Pons (tissue), 1 donor: ENCODE results near the gene LDLRAD4.
A peak's percentile ranks its signal among the peaks of the same experiment; 100 is the strongest.
"Not testable (repeated sequence)": the region's sequence is repeated elsewhere in the genome, so short reads cannot be mapped to it uniquely, and the experiment has no call there.

Experiments used
- DNase-seq: peaks from one replicate; pipeline ENCODE4 v3.0.0-alpha.2; 2016; ENCODE audit warnings: low spot score

Gene LDLRAD4

DNA sequence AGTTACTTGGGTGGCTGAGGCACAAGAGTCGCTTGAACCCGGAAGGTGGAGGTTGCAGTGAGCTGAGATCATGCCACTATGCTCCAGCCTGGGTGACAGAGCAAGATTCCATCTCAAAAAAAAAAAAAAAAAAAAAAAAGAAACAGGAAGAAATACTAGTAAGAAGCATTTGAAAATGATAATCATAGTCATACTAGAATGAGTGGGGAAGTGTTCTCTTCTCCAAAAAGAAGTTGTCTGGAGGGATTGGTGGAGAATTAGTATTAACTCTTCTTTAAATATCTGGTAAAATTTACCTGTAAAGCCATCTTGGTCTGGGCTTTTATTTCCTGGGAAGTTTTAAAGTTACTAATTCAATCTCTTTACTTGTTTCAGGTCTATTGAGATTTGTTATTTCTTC lies 376.0 kb downstream of the LDLRAD4 start:
- DNase-seq: no peak

DNA sequence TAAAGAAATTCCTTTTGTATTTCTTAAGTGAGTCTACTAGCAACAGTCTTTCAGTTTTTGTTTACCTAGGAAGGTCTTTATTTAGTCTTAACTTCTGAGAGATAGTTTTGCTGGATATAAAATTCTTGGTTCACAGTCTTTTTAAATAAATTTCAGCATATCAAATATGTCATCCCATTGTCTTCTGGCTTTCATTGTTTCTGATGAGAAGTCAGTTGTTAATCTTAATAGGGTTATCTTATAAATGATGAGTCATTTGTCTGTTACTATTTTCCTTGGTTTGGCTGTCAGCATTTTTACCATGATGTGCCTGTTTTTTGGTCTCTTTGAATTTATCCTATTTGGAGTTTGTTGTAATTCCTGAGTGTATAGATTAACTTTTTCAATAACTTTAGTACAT lies 378.5 kb downstream of the LDLRAD4 start:
- DNase-seq: no peak

DNA sequence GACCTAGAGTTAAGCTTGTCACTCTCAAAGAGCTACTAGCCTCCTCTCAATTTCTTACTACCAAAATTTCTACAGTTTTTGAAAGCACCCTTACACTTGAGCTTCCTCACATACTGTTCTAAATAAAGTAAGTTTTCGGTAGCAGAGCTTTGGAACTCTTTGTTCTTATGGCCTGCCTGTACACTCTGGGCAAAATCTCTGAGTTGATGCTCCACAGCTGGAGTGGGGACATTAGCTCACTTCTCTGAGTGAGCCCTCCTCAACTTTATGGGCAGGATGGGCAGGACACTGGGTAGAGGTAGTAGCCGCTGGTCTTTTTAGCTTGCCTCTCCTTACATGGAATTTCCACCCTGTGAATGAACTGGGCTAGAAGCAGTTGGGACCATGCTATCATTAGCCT lies 380.0 kb downstream of the LDLRAD4 start:
- no peak for DNase-seq

DNA sequence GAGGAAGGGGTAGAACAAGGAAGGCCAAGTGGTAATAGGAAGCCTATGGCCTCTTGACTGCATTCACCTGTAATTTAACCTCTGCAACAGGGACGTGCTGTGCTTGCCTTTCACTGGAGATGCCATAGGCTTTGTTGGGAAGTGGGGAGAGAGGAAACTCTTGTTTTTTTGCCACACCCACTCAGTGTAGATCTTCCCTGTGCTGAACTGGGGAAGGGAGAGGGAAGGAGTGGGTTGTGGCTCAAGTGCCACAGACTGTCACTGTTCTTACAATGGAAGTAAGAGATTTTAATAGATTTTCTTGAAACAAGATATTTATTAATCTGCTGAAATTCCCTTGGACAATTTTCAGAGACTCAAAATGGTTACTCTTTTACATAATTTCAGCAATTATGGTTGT lies 380.5 kb downstream of the LDLRAD4 start:
- DNase-seq: no peak

DNA sequence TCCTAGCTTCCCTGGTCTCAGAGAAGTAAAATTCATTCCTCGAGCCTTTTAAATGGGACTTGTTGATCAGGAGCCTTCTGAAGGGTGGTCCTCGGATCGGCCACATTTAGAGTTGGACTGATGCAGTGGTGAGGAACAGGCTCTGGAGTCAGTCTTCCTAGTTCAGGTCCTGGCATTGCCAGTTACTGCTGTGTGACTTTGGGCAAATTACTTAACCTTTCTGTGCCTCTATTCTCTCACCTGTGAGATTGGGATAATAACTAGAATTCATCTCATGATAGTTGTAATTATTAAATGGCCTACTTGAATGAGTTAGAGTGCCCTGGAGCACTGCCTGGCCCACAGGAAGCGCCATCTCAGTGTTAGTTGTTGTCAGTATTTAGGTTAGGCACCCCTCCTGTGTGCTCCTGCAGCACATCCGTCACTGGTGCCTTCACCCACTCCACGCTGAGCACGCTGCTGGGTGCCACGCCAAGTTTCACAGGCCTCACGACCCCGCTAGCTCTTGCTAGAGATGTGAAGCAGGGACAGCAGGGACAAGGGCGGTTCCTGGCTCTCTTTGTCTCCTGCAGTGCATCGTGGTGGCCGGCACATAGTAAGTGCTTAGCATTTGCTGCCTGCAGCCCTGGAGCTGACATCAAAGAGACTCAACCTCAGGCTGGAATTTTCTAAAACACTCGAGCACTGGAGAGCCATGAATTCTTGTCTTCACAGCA lies 384.9 kb downstream of the LDLRAD4 start:
- DNase-seq: no peak

DNA sequence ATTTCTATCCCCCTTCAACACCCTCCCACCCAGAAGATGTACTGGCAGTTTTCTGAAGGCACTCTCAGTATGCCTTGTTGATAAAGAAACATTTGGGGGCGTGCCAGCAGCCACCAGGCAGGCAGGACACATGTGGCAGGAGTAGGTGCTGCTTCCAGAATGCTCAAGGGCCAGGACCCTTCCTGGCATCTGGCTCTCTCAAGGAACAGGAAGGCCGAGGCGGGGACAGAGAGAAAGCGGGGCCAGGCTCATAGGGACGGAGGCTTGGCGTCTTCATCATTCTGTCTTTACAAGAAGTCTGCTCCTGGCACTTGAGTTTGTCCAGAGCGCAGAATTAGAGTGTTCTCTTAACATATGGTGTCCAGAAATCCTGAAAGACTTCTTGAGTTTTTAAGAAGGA lies 386.2 kb downstream of the LDLRAD4 start:
- no peak for DNase-seq

DNA sequence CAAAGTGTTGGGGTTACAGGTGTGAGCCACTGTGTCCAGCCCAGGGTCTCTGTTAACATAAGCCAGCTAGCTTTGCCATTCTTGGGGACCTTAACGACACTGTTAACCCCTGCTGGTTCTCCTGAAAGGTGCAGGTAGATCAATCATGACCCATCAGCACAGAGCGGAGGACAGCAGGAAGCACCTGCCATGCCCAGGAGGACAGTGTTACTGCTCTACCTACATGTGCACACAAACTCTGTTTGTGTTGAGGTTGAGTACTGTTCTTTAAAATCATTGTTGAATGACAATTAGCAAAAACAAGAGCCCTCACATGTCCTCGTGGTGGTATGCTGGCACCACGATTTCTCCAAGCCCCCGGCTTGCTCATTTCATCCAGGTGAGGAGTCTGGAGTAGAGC lies 386.9 kb downstream of the LDLRAD4 start:
- DNase-seq: no peak

DNA sequence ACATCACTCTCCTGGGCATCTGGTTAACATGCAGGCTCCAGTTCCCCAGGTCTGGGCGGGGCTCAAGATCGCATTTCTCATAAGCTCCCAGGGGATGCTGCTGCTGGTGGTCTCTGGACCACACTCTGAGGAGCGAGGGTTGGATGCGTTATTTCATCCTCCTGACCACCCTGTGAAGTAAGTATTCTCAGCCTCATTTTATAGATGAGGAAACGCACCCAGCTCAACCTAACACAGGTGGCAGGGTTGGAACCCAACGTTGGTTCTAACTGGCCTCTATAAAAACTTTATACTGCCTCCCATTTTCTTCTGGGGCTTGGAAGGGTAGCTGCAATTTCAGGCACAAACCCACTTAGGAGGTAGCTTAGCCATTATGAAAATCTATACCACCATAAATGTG lies 387.3 kb downstream of the LDLRAD4 start:
- no peak for DNase-seq

DNA sequence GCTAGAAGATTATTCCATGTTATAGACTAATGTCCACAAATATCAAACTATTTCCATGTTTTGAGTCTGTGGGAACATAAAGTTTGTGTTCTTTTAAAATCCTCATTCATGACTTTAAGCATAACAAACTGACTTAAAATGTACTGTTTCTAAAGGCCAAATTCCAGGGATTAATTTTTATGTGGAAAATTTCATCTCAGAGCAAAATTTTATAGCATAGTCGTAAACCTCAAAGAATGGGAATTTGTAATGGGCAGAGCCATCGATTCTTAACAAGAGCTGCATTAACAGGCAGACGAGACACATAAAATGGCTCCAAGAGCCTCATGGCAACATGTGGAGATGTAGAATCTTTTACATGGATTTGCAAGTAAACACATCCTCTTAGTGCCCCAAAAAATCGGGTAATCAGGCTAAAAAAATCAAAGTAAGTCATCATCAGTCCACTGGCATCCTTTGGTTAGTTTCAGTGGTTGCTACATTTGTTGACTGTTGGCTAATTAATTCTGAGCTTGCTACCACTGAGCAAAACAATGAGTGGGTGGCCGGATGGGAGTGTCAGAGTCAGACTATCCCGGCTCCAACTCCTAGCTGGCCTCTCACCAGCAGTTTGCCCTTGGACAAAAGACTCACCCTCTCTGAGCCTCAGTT lies 388.2 kb downstream of the LDLRAD4 start:
- no peak for DNase-seq

DNA sequence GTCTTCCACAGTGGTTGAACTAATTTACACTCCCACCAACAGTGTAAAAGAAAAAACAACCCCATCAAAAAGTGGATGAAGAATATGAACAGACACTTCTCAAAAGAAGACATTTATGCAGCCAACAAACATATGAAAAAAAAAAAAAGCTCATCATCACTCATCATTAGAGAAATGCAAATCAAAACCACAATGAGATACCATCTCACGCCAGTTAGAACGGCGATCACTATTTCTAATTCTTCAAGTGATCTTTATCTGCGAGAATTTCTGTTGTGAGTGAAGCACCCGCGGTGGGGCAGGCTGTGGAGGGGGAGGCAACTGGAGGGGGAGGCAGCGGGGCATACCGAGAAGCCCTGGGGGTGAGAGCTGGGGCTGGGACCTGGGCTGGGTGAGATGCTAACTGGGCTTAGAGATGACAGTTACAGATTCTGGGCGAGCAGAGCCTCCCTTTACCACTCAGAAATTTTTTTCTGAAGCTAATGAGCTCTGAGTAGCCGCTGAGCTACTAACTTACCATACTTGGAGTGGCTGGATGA lies 389.5 kb downstream of the LDLRAD4 start:
- DNase-seq: not testable (repeated sequence)

DNA sequence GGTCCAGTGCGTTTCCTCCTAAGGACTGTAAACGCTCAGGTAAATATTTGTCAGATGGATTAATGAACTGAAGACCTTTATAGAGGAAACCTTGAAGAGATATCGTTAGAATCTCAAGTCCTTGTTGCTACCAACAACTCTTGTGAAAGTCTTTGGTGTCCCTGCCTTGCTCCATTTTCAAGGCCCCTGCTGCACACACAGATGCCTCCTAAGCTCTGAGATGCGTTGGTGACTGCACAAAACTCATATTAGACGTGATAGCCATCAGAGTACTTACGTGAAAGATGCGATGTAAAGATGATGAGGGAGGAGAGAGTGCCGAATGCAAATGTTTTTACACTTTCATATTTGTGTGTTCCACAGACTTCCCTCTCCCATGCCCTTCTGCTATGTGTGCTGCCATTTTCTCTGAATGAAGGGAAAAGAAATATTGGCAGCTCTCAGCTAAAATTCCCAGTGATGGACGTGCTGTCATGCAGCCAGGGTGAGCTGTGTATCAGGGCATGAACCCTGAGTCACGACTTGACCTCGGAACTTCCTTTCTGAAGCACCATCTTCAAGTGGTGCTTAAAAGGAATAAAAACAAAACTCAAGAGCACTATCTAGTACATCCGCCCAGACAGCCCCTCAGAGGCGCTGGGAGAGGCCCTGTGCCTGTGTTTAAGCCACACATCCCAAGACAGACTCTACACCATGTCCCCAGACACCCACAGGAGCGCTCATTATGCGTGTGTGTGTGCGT lies 390.4 kb downstream of the LDLRAD4 start:
- DNase-seq: no peak

DNA sequence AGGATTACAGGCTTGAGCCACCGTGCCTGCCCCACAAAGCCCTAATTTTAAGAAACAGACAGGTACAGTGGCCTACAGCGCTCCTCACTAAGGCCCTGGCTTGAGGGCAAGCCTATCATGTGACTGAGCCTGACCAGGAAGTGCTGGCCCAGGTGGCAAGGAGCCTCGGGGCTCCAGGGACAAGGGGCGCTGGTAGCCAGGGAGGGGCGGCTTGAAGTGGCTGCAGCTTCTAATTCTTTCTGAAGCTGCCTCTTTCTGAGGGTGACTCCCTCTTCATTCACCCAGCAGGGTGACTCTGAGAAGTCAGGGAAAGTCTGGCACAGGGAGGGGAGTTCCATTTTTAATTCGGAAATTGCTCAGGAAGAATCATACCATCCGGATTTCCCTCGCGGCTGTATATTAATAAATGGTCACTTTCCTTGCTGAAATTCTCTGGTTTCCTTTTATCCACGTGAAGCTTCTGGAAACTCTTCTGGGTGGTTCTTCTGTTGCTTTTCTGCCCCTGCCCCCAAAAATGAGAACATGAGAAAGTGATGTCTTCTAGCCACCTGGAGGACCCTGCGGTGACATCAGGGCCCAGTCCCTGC lies 392.1 kb downstream of the LDLRAD4 start:
- DNase-seq: peak; percentile 56

DNA sequence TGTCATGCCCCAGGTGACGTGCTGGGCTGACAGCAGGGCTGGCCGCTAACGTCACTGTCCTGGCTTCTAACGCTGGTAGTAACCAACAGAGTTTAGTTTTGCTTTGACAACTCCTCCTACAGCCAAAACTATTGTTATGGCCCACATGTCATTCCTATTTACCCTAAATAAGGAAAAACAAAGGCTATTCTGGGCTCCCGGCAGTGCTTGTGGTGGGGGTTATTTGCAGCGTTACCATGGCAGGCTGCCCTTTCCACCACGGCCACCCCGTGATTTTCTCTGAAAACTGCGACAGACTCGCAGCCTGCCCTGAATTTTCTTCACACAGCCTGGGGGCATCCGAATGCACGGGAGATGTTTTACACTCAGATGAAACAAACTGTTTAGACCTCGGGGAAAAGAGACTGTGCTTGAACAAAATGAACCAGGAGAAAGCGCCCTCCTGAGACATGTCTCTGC lies 392.6 kb downstream of the LDLRAD4 start:
- DNase-seq: no peak

DNA sequence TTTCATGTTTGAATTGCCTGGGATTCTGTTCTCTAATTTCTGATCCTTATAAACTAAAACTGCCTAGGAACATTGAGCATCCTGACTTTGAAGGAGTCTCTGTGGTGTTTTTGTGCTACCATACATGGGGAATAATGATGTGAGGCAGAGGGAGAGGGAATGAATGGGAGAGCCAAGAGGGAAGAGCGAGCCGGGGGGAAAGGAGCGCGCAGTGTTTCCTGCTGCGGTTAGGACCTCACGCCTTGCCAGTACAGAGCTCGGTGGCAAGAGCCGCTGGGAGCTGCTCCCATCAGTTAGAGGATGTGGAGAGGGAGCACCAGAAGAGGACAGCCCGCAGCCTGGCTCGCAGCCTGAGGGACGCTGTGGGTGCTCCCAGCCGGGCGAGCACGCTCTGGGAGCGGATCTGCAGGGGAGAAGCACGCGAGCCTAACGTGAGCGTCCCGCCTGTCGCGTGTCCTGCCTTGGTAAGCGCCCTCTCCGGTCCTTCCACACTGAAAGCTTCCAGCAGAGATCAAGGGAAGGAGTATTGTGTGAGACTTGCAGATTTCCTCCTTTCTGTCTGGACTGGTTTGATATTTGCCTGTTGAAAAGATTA lies 393.1 kb downstream of the LDLRAD4 start:
- peak; percentile 88 for DNase-seq

DNA sequence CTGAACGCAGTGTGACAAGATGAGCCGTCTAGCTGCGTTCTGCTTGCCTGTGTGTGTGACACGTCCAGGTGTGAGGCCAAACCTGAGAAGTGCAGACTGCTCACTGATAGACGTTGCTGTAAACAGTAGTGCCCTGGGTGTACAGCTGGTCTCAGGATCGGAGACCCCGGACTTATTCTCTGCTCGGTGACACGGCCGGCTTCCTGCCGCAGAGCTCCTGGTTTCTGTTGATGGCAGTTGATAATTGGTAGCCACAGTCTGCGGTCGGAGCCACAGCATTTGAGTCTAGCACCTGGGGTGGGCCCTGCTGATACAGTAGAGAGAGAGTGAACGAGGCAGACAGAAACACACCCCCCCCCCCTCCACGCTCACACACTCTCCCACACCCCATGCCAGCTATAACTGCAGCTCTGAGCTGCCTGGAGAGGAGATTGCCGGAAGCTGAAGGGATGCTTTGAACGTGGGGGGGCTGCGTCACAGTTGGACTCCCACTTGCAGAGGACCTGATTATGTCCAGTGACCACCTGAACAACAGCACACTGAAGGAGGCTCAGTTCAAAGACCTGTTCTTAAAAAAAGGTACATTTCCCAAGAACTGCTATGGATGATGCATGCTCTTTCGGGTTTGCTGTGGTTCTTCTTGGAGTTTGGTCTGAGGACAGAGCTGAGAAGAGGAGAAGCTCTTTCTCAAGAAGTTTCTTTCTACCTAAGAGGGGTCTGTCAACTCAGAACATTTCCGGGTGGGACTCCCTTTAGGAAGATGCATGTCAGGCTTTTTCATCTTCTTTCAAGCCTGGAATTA lies 393.8 kb downstream of the LDLRAD4 start:
- DNase-seq: peak; percentile 89

DNA sequence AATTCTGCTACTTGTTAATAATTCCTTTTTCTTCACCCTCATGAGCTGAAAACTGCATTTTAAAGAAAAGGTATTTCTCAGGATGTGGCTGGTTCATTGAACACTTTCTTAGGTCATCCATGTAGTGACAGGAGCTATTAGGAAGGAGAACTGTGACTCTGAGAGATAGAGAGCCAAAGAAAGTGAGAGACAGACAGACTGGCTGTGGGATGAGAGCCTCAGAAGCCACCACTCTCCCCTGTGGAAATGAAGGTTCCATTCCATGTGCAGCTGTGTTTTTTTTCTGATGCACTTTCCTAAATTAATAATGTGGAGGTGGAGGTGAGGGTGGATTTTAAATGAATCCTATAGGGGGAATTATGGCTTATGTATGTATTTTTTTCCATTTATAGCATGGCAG lies 394.5 kb downstream of the LDLRAD4 start:
- peak; percentile 65 for DNase-seq

DNA sequence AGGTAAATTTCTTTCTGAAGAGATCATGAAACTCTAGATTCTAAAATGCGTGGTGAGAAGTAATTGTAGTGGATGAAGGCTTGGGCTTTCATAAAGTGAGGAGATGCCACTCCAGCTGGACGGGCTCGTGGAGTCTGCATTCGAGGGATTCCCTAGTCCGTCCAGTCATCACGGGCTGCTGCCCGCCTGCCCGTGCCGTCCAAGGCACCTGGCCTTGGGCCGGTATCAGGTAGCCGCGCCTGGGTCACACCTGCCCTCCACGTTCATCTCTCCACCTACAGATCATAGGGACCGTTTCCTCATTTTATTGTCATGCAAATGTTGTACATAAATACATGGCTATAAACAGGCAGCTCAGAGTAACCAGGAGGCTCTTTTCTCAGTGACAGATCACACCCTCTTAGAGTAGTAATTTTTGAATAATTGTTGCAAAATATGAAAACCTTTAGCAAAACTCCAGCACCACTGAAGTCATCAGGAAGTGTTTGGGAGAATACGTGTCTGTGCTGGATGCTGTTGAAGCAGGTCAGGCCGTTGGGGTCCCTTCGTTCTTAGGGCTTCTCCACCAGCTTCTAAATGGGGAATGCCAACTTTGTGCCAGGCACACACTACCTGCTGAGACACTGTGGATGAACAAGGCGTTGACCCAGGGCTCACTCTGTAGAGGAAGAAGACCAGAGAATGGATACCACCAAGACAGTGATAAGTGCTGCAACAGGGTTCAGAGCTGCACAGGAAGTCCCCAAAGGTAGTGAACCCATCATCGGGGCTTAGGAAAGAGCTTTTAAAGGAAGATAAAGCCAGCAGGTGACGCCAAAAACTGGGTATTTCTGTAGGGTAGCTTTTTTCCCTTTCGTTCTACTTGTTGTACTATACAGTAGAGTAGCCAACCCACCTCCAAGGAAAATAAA lies 395.3 kb downstream of the LDLRAD4 start:
- DNase-seq: peak; percentile 44

DNA sequence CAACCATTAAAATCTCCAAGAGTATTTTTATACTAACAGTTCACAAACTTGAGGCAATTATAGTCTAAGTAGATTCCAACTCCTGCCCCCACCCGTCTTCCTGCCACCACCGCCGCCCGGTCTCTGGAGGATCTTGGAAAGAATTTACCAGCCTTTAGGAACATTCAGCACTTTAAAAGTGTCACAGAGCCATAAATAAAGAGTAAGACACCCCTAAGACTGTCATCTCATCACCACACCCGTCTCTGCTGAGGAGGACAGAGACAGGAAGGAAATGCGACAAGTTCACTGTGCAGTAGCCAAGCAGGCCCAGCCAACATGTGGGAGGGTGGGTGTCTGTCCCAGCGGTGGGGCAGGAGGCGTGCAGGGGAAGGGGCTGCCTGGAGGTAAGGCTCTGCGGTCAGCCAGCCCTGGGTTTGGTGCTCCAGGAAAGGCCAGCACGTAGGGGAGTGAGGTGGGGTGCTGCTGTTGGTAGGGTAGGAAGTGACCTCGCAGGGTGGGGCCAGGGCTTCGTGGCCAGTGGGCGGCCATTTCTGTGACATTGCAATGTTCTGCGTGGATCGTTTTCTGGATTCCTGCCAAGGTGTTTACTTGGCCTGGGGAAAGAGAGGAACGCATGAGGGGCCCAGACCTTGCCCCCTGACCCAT lies 396.2 kb downstream of the LDLRAD4 start:
- DNase-seq: peak; percentile 63

DNA sequence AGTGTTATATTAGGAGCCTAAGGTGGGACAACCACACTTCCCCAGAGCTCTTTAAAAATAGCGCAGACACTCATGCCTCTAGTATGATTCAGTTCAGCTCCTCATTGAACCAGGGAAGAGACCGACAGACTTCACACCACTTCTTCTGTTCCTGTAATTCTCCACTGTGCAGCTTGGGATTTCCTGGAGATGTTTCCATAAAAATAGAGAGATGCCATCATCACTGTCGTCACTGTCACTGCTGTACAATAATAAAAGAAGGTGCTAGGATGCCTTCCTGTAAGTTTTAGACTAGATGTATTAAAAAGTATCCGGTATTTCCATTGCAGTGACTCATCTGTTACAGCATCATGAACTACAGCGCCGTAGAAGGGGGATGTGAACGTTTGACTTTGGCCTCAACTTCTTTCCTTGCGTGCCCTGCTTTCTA lies 396.9 kb downstream of the LDLRAD4 start:
- DNase-seq: peak; percentile 61

DNA sequence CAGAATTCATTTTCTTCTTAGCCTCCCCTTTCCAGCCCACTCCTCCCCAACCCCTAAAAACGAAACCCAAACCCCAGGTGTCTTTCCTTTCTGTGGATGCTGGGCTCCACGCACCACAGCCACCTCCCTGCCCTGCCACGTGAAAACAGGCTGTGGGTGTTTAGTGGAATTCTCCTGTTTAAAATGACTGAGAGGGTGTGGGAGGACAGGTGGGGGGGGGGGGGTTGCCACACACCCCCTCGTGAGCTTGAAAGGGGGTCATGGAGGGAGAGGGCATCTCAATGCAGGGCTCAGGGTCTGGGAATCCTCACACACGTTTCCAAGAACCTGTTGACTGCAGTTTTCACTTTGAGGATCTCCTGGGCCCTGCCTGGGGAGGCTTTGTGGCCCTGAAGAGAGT lies 397.5 kb downstream of the LDLRAD4 start:
- no peak for DNase-seq
